ENCODE measurements around the gene FBXW11.

DNA sequence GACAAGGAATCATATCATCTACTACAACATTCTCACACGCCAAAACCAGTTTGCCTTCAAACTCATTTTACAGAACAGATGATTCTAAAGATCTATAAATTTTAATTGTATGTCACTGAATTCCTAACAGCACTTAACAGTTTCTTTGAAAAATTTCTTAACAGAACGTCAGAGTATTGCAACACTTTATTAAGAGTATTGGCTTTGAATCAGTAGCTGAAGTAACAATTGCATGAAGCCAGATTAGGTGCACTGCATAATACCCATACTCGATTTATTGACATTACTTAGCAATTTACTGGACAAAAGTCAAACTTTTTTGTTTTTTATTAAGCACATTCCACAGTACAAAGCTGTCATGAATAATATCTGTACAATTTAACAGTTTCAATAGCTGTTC is 145.1 kb downstream of the FBXW11 start:
- TF ChIP-seq, protein P1, sequence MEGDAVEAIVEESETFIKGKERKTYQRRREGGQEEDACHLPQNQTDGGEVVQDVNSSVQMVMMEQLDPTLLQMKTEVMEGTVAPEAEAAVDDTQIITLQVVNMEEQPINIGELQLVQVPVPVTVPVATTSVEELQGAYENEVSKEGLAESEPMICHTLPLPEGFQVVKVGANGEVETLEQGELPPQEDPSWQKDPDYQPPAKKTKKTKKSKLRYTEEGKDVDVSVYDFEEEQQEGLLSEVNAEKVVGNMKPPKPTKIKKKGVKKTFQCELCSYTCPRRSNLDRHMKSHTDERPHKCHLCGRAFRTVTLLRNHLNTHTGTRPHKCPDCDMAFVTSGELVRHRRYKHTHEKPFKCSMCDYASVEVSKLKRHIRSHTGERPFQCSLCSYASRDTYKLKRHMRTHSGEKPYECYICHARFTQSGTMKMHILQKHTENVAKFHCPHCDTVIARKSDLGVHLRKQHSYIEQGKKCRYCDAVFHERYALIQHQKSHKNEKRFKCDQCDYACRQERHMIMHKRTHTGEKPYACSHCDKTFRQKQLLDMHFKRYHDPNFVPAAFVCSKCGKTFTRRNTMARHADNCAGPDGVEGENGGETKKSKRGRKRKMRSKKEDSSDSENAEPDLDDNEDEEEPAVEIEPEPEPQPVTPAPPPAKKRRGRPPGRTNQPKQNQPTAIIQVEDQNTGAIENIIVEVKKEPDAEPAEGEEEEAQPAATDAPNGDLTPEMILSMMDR (IDR thresholded peaks at IDR 0.05) = no peak
- no peak for TF ChIP-seq POLR2A (IDR thresholded peaks at IDR 0.05)

All from adrenal gland (tissue), 5 donors.